Stimulated activated CD4-positive, alpha-beta T cell treated with anti-CD3 and anti-CD28 coated beads, Interleukin-2, amount 100 ng/mL, for 4 hours (primary cell): ENCODE results near the gene ZNF441.
A peak's percentile ranks its signal among the peaks of the same experiment; 100 is the strongest.
"Not testable (repeated sequence)": the region's sequence is repeated elsewhere in the genome, so short reads cannot be mapped to it uniquely, and the experiment has no call there.

ENCODE experiments used
- DNase-seq: peaks from one replicate; pipeline ENCODE4 v3.0.0-alpha.2; 2020; ENCODE audit warnings: low read depth

Gene ZNF441

GRCh38 chr19:11766597-11767591, at the start of gene ZNF441:
TSS of gene ZNF441 (plus strand) at chr19:11767000. CDS start at chr19:11767194, 194 bp downstream.
- DNase-seq, result peak; percentile 84

GRCh38 chr19:11721681-11722080, 45.1 kb upstream of the ZNF441 start:
- DNase-seq, result no peak

GRCh38 chr19:11722414-11722813, 44.4 kb upstream of the ZNF441 start:
- DNase-seq, result no peak

GRCh38 chr19:11729586-11729985, 37.2 kb upstream of the ZNF441 start:
- DNase-seq, result no peak

GRCh38 chr19:11735375-11735774, 31.4 kb upstream of the ZNF441 start:
- DNase-seq, result no peak

- DNase-seq, result no peak
Observed at GRCh38 chr19:11736696-11737095, 30.1 kb upstream of the ZNF441 start.

- DNase-seq, result no peak
Observed at GRCh38 chr19:11737964-11738745, 28.6 kb upstream of the ZNF441 start.

- peak; percentile 96 for DNase-seq
Observed at GRCh38 chr19:11738746-11739620, 27.8 kb upstream of the ZNF441 start, which contains the start of gene ZNF823. TSS of gene ZNF823 (minus strand) at chr19:11738946. CDS start at chr19:11738819, 127 bp downstream.

GRCh38 chr19:11745869-11746268, 20.9 kb upstream of the ZNF441 start:
- no peak for DNase-seq

- no peak for DNase-seq
Observed at GRCh38 chr19:11747277-11747676, 19.5 kb upstream of the ZNF441 start.

GRCh38 chr19:11749751-11750150, 17.0 kb upstream of the ZNF441 start:
- no peak for DNase-seq

GRCh38 chr19:11752244-11752736, 14.5 kb upstream of the ZNF441 start:
- no peak for DNase-seq

- DNase-seq, result no peak
Observed at GRCh38 chr19:11754663-11755062, 12.1 kb upstream of the ZNF441 start.

- no peak for DNase-seq
Observed at GRCh38 chr19:11756965-11757364, 9.8 kb upstream of the ZNF441 start.

GRCh38 chr19:11759805-11760204, 7.0 kb upstream of the ZNF441 start:
- DNase-seq, result no peak

- no peak for DNase-seq
Observed at GRCh38 chr19:11763117-11763516, 3.7 kb upstream of the ZNF441 start.

- no peak for DNase-seq
Observed at GRCh38 chr19:11763611-11764010, 3.2 kb upstream of the ZNF441 start.

- DNase-seq, result no peak
Observed at GRCh38 chr19:11767633-11768133, 883 bp downstream of the ZNF441 start.

- DNase-seq, result no peak
Observed at GRCh38 chr19:11769995-11770394, 3.2 kb downstream of the ZNF441 start.

- DNase-seq, result not testable (repeated sequence)
Observed at GRCh38 chr19:11771520-11771919, 4.7 kb downstream of the ZNF441 start.

- not testable (repeated sequence) for DNase-seq
Observed at GRCh38 chr19:11776669-11777068, 9.9 kb downstream of the ZNF441 start.
